ENCODE results near the gene HOXC6.

The HOXC6 gene

DNA sequence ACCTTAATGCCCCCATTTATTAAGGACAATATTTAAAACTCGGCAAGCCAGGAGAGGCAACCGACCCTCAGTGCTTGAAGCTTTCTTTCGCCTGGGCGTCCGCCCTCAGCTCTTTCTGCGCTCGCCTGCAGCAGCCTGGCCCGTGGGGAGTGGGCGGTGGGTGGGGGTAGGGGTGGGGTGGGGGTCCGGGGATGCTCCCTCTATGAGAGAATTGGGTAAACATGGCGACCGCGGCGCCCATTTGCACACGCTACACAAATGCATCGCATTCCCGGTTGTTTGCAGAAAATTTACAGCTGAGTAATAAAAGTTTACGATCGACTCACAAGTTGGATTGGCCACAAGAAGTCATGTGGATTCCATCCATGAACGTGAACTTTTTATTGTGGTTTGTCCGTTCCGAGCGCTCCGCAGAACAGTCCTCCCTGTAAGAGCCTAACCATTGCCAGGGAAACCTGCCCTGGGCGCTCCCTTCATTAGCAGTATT, 11.7 kb upstream of the HOXC6 start:
- DNase-seq: peak; percentile 72

DNA sequence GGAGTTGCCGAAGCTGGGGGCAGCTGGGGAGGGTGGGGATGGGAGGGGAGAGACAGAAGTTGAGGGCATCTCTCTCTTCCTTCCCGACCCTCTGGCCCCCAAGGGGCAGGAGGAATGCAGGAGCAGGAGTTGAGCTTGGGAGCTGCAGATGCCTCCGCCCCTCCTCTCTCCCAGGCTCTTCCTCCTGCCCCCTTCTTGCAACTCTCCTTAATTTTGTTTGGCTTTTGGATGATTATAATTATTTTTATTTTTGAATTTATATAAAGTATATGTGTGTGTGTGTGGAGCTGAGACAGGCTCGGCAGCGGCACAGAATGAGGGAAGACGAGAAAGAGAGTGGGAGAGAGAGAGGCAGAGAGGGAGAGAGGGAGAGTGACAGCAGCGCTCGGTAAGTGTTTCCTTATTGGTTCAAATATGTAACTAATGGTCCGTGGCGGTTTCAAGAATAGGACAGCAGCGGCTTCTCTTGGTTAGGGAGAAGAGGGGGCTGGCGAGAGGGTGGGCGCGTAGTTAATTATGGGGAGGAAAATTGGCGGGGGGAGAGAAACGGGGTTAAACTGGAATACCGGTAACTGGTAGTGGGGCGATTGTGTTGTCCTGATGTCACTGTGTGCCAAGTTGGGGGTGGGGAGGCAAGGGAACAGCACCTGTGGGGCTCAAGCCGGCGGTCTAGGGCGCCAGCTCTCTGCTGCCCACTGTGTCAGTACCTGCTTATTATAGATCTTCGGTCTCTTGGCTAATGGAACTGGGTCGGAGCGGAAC, 11.0 kb upstream of the HOXC6 start:
- DNase-seq: peak; percentile 86

DNA sequence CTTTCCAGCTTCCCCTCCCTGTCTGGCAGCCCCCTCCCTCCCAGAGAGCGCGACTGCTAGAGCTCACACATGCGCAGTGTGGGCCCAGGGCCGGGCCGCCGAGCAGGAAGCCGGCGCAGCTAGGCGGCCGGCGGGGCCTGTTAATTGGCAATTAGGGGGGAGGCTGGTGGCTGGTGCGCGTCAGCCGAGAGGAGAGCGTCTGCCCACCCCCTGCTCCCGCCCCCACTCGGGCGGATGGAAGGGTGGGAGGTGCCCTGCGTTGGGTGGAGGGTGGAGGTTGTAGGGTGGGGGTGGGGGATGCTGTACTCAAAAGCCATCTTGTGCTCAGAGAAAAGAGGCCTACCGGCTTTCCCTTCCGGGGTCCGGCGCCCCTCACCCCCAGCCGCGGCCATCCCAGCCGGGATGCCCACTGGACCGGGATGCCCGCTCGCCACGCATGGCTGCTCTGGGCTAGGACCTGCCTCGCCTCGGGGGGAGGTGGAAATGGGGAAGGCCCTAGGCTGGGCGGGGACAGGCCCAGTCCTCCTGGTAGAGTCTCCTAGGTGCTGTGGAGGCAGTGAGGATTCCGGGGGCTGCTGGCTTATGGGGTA, 10.3 kb upstream of the HOXC6 start:
- peak; percentile 95 for DNase-seq

GRCh38 chr12:54018468-54018984, 9.7 kb upstream of the HOXC6 start:
- no peak for DNase-seq

GRCh38 chr12:54019091-54019811, 9.0 kb upstream of the HOXC6 start:
- DNase-seq: no peak

GRCh38 chr12:54019924-54020590, 8.2 kb upstream of the HOXC6 start:
- DNase-seq: no peak

GRCh38 chr12:54020591-54021405, 7.4 kb upstream of the HOXC6 start:
- no peak for DNase-seq

GRCh38 chr12:54021432-54022013, 6.7 kb upstream of the HOXC6 start:
- DNase-seq: no peak

DNA sequence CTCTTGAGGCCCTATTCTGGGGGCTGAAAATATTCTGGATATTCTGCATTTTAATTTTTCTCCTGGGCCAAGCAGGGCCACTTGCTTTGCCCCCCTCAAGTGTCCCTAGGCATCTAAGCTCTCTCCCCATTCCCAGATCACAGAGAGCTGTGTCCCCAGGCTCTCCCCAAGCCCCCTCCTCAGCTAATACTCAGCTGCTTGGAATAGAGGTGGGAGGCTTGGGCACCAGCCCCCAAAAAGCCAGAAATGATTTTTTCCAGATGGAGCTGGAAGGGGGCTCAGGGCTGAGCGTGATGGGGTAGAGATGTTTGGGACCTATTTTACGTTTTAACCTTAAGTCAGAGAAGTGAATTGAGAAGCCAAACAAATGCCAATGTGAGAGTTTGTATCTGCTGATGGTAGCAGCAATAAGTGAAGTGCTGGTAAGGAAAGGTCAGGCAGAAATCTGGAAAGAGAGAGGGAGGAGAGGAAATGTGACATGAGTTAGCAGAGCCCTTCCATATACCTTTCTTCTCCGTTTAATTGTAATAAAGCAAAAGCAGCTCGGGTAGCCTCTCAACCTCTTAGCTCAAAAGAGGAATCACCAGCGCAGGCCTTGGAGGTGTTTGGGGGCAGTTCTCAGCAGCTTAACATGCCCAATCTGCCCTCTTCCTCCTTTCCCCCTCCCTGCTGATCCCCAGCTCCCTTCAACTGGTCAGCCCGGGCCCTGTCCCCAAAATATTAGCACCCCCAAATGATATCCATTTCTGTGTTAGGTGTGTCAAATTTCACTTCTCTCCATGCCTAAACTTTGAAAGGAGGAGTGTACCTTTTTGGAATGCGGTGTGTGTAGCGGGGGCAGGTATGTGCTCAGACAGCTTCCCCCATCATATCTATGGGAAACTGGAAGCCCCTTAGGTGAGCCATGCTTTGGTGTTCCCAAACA, 5.0 kb upstream of the HOXC6 start:
- DNase-seq: no peak

- DNase-seq: no peak
These were observed 4.1 kb upstream of the HOXC6 start for GRCh38 chr12:54024127-54024526.

DNA sequence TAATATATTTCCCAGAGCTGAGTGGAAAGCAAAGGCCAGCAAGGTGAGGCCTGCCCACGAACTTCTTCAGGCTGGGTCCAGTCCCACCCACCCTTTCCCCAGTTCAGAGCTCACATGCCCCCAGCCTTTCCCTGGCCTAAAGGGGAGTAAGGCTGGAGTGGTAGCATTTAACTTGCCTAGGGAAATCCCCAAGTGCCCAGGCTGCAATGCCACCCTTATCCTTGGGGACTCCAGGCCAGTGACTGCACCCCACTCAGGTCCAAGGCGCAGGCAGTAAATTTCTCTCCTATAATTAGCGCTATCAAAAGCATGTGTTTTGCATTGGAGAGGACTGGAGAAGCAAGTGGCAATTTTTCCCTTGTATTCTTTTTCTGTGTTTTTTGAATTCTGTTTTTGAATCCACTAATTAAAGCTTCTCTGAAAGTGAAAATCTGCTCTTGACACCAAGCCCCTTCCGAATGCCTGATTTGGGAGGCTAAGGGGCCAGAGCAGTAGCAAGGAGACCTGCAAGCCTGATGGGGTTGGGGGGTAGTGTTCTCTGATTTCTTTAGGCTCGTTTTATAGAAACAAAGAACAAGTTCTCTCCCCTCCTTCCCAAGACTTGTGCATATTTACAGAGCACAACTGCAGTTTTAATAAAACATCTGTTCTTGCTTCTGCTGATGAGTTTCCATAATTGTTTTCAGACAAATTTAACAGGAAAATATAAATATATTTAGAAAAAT, 3.5 kb upstream of the HOXC6 start:
- DNase-seq: no peak

DNA sequence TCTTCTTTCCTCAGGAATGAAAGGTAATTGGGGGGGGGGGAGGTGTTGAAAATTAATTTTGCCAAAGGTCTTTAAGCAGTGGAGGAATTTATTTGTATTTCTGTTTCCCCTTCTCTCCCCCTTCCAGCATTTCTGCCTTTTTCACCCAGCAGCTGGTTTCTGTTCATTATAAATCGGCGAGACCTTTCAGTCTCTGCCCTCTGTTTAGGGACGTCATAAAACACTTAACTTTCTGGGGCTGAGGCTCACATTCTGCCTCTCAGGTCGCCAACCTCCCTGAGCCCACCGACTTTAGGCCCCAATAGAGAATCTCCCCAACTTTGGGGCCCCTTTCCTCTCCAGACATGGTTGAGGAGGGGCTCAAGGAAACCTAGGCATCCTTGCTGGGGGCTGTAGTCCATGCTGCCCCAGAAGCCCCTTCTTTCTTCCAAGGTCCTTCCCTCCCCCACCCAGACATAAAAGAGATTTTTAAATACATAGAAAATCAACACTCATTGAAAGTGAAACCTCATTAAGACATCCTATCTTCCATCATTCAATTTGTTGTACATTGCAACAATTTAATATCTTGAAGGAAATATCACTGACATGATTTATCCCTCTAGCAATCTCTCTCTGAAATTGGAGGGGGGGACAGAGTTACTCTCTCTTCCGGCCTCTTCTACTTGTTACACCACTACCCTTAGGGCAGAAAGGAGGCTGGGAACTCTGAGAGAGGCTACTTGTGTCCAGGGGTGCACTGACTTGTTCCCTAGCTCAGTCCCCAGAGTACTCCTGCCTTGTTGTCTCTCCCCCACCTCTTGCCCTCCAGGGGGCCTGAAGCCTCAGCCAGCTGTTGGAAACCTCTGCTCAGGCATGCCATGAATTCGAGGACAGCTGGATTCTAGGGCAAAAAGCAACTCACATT, 2.5 kb upstream of the HOXC6 start:
- no peak for DNase-seq

DNA sequence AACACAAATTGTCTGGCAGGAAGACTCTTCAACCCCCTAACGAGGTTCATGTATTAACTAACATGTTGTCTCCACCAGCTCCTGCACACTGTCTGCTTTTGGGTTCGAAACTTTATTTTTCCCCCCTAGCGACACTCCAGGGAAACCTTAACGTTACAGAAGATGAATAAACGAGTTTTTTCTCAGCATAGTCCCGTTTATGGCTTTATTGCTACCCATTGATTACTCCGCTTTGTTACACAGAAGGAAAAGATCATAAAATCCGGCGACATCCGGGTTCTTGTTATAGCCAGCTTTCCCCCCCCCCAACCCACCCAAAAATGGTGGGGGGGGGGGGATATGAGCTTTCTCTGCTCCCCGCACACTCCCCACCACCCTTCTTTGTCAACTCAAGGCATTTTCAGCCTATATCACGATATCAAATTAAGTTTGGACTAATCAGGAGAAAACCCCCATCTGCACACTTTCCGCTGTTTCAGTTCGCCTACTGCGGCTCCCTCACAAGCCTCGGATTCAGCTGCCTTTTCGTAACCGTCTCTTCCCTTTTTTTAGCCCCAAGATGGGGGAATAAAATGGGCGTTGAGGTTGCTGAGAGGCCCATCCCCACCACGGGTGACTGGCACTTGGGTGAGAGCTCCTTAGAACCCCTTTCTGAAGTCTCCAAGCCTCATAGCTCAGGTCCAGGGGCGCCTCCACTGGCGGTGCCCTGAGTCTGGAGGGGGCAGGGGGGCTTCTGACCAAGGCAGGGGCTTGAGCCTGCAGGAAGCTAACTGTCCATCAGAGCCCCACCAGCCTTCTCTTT, 1.4 kb upstream of the HOXC6 start:
- DNase-seq: no peak

DNA sequence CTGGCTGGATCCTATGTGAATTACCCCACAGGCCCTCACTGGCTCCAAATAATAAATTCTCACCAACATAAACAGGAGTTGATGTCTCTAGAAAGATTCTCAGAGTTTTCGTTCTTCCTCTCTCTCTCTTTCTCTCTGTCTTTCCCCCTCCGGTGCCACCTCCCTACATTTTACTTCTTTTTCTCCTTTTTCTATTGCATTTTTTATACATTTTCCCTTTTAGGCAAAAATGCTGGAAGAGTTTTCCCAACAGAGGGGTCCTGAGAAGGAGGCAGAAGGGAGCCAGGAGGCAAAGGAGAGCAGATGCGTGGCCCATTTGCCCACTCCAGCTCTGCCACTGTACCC, 826 bp upstream of the HOXC6 start:
- no peak for DNase-seq

GRCh38 chr12:54029529-54030441, 1.5 kb downstream of the HOXC6 start:
- no peak for DNase-seq

- DNase-seq: no peak
These were observed 2.2 kb downstream of the HOXC6 start for GRCh38 chr12:54030442-54030801.

GRCh38 chr12:54030889-54031471, 2.7 kb downstream of the HOXC6 start:
- no peak for DNase-seq

All from NCI-H2171 treated with DMSO at 0.1 percent for 48 hours (cell line).